Measurements from ENCODE around the gene IL17RB.

Gene IL17RB

GRCh38 chr3:53887446-53887845 lies 41.1 kb downstream of the IL17RB start:
- intact Hi-C loops (cut with DNase I) = no loop called here
- DNase-seq = no peak

- no peak for DNase-seq
- intact Hi-C loops (cut with DNase I) = no loop called here
These were observed 41.9 kb downstream of the IL17RB start for GRCh38 chr3:53888232-53888631.

GRCh38 chr3:53890726-53891475 lies 44.5 kb downstream of the IL17RB start:
- peak in 30 of 42 donors; percentile 18 to 71 (median 40) for DNase-seq
- intact Hi-C loops (cut with DNase I) = no loop called here

- intact Hi-C loops (cut with DNase I) = no loop called here
These were observed 45.3 kb downstream of the IL17RB start, which contains the start of gene SELENOK for GRCh38 chr3:53891497-53892285. TSS of gene SELENOK (minus strand) at chr3:53891859.

GRCh38 chr3:53892286-53892637 lies 45.9 kb downstream of the IL17RB start:
- intact Hi-C loops (cut with DNase I) = no loop called here

More at GRCh38 chr3:53891497-53892285, 45.3 kb downstream of the IL17RB start, which contains the start of gene SELENOK:
- DNase-seq = peak; percentile 97 to 100 (median 99)

GRCh38 chr3:53899750-53900149 lies 53.4 kb downstream of the IL17RB start:
- intact Hi-C loops (cut with DNase I) = no loop called here
- DNase-seq = no peak

More at GRCh38 chr3:53892286-53892637, 45.9 kb downstream of the IL17RB start:
- DNase-seq = peak in 1 of 42 donors; percentile 8

- peak in 1 of 42 donors; percentile 5 for DNase-seq
- intact Hi-C loops (cut with DNase I) = no loop called here
These were observed 54.4 kb downstream of the IL17RB start for GRCh38 chr3:53900666-53901331.

- intact Hi-C loops (cut with DNase I) = no loop called here
- no peak for DNase-seq
These were observed 55.7 kb downstream of the IL17RB start for GRCh38 chr3:53902067-53902466.

- DNase-seq = no peak
- intact Hi-C loops (cut with DNase I) = no loop called here
These were observed 56.3 kb downstream of the IL17RB start for GRCh38 chr3:53902711-53903110.

GRCh38 chr3:53913401-53913800 lies 67.0 kb downstream of the IL17RB start:
- intact Hi-C loops (cut with DNase I) = no loop called here
- DNase-seq = no peak
